LoVo (cell line): ENCODE data around the gene CPXM2.

Experiments used
- DNase-seq: peaks from one replicate; pipeline ENCODE4 v3.0.0-alpha.2; 2016; ENCODE audit warnings: low spot score

Gene CPXM2

DNA sequence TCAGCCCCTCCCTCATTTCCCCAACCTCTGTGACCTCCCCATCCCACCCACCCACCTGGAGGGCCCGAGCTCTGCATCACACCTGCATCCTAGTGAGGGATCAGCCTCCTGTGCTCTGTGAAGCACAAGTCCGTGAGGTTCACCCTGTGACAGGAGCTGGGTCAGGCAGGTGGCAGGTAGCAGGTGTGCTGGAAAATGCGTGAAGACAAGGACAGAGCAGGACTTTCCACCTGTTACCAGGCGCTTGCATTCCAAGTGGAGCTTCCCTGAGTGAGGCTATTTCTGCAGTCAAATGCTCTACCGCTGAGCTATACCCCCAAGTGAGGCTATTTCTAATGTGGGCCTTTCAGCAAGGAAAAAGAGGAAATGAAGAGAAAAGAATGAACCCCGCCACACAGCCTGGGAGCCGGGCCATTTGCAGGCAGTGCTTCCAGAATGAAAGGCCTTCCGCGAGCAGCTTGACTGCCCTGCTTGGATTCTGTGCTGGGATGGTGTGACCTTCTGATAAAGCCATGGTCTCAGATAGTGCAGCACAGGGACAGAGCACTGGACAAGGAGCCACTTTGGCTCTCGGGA, 13.3 kb upstream of the CPXM2 start:
- DNase-seq, result no peak

DNA sequence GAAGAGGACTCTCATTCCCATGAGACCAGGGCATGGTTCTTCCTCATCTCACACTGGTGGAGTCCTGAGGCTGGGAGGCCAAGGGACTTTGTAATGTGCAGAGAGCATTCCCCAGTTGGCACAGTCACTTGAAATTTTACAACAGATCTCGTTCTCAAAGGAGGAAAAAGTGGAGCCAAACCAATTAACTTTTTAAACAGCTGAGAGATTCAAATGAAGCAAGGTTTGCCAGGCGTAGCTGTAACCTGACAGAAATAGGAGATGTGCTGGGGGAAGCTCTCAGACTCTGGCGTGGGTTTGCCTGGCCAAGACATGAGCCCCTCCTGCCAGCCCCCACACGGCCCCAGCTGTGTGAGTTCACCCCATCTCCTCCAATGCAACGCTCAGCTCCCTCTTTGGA, 12.0 kb upstream of the CPXM2 start:
- DNase-seq, result no peak

- DNase-seq, result no peak
Measured at GRCh38 chr10:123901621-123902020, 10.0 kb upstream of the CPXM2 start.

DNA sequence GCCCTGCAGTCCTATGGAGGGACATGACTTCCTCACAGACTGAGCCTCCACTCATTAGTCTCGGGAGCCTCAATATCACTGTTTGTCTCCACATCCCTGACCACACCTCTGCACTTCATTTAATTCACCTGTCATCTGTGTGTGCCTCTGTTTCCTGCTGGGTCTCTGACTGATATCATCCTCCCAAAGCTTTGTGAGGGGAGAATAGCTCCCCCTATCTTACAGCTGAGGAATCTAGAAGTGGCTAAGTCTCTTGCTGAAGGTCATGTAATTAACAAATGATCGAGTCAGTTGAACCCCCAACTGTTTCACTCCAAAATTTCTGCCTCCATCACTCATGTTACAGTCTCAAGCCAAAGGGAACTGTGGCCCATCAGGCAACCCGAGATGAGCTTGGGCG, 5.5 kb upstream of the CPXM2 start:
- DNase-seq, result no peak

DNA sequence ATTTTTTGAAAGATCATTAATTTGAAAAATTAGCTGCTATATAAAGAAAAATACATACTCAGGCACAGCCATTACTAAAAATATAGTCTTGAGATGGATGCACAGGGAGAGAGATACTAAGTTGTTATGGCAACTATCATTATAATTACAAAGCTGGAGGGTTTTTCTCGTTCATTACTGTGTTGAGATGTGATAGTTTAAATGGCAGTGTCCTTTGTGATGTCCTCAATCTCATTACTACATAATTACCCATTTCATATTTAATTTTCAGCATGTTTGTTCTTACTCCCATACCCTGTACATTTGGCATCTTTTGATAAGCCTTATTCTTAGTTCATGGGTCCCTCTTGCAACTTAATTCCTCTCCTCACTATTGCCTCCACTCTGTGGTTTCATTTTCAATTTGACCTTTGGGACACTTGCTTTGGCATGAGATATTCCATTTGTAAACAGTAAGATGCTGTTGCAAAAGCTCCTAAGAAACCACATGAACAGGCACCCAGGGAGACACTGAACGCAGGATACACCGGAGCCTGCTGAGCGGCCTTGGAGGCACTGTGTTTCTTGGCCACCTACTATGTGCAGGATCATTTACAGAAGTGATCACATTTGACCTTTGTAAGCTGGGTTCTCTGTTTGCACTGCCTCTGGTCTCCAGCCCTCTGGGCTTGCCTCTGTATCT, 4.8 kb upstream of the CPXM2 start:
- no peak for DNase-seq

- DNase-seq, result no peak
Measured at GRCh38 chr10:123893651-123894050, 2.0 kb upstream of the CPXM2 start.

GRCh38 chr10:123890756-123891143, 857 bp downstream of the CPXM2 start:
- DNase-seq, result no peak

- no peak for DNase-seq
Measured at GRCh38 chr10:123890226-123890625, 1.4 kb downstream of the CPXM2 start.

DNA sequence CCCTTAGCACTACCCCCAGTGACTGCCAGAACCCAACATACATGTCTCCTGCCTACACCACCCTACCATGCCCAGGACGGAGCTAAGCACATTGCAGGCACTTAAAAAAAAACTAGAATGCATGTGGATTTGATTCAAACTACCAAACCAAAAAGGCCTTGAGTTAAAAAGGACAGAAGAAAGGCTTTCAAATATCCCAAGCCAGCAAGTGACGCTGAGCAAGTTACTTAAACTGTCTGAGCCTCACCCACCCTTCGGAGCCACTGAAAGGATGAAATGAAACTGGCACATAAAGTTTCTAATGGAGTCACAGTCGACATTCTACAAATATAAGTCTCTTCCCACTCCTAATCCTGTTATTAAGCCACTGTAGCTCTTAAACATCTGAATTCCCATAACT, 1.8 kb downstream of the CPXM2 start:
- no peak for DNase-seq

DNA sequence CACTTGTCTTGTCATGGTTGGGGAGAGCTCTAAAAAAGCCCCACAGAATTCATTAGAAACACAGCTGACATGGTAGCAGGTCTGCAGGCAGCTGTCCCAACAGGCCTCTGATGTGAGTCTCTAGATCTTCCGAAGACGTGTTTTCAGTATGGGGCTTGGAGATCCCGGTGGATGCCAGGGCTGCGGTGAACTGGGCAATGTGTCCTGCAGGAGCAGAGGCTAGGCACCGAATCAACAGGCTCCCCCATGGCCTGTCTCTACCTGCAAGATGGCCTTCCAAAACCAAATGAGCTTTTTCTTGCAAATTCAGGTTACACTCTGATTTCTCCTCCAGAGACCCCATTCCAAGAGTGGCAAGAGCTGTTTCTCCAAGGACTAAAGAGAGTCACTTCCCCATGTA, 2.9 kb downstream of the CPXM2 start:
- DNase-seq, result no peak

- DNase-seq, result no peak
Measured at GRCh38 chr10:123888256-123888655, 3.4 kb downstream of the CPXM2 start.

- no peak for DNase-seq
Measured at GRCh38 chr10:123886292-123886691, 5.3 kb downstream of the CPXM2 start.

- DNase-seq, result no peak
Measured at GRCh38 chr10:123885406-123886170, 6.0 kb downstream of the CPXM2 start.

DNA sequence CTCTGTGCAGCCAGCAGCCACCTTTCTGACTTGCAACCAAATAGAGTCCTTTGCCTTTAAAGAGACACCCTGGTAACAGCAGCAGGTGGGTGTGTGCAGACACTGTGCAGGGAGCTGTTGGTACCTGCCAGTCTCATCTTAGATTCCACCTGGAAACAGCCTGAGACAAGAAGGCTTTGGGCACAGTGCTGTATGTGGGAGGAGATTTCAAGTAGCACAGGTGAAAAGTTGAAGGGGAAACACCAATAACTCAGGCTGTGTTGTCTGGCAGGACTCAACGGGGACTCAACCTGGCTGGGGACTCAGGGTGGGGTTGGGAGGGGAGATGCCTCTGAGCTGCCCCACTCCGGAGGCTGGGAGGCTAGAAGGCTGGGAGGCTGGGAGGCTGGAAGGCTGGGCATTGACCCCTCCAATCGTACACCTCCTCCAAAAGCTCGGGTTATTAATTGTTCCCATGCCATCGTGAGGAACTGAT, 6.7 kb downstream of the CPXM2 start:
- DNase-seq, result no peak

GRCh38 chr10:123884351-123884906, 7.2 kb downstream of the CPXM2 start:
- no peak for DNase-seq

DNA sequence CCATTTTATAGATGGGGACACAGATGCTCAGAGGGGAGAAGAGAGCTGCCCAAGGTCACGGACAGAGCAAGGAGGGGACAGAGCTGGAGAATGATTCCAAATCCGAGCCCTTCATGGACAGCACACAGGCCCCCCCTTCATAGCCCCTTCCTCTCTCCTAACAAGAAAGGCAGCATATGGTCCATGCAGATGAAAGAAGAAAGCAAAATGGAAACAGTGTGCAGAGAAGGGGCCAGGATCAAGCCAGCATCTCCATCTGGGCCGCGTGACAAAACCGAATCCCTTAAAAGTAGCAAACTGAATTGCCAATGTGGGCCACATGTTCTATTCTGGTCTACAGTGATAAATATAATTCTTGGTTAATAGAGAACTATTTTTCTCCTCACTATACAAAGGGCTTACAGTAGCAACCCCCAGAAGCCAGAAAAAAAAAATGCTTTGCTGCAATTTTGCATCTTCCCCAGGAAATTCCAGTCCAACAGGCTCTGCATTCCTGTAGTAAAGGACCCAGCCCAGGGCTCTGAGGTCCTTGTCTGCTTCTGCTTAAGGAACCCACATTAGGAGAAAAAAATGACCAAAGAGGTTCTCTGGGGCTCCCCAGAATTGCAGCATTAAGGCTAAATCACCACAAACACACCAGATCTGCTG, 7.8 kb downstream of the CPXM2 start:
- no peak for DNase-seq

- DNase-seq, result no peak
Measured at GRCh38 chr10:123882681-123883445, 8.7 kb downstream of the CPXM2 start.

- no peak for DNase-seq
Measured at GRCh38 chr10:123882177-123882576, 9.4 kb downstream of the CPXM2 start.

DNA sequence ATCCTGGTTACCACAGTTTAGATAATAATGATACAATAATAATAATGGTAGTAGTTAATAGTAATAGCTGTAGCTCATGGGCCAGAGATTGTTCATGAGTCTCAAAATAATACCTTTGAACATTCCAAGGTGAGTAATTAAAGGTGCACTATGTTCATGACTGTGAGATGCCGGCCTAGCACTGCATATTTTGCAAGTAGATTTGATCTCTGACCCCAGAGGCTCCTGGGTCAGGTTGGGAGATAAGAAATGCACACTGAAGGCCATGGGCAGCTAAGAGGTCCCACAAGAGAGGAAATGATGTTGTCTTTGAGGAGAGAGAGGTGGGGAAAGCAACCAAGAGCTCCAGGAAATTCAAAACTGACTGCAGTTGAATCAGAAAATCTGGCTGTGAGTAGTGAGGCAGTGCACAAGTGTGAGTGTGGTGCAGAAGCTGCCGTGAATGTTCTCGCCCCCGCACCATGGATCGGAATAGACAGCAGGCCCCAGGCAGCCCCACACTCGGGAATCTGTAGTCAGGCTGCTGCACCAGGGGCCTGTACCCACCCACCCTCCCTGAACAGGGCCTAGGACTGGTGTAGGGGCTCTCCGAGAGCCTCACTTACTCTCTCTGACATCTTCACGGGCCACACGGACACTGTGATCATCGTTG, 11.9 kb downstream of the CPXM2 start:
- DNase-seq, result no peak

DNA sequence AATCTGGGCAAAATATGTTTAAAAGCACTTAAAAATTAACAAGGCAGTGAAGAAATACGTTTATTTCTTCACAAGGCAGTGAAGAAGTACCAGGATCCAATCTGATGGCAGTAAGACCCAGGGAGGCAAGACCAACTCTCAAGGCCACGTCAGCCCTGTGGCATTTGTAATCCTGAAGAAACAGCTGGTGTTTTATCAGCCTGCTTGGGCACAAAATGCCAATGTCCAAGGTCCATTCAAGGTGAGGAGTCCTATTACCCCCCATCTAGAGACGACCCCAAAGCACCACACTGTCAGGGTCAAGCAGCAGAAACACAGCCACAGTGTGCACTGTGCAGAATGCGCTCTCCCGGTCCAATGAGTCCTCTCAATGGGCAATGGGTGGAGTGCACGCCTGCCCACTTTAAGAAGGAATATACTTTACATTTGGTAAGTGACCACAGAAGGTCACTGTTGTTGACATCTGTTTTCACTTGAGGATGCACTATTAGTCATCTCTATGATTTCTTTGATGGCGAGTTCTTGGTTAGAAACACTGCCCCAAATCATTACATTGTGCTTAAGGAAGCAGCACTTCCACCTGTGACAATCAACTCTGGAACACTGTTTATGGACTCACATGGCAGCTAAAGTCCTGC, 12.8 kb downstream of the CPXM2 start:
- DNase-seq, result no peak

DNA sequence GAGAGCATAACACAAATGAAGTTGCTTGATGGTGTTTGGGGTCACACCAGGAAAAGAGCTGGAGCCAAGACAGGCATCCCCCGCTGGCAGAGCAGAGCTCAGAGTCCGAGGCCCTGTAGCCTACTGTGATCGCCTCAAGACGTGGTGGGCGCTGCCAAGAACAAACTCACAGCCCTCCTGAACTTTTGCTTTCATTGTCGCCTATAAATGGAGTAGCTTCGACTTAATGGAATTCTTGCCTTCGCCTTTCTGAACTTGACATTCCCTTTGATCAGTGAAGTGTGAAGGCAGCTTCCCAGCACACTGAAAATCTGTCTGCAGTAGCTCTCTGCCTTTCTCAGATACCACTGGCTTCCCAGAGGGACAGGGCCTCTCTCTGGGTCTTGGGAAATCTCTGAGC, 21.3 kb downstream of the CPXM2 start:
- no peak for DNase-seq
